ENCODE measurements around the gene FRMD8. TPM values are rescaled to one million over a fixed set of nuclear protein-coding genes. Genes with fewer than 3 reads are reported as not detected.
A peak's percentile ranks its signal among the peaks of the same experiment; 100 is the strongest.

FRMD8 gene
- total and polyA plus RNA-seq, 4 donors: 2.8 to 22.8 (median 15.0) TPM

DNA sequence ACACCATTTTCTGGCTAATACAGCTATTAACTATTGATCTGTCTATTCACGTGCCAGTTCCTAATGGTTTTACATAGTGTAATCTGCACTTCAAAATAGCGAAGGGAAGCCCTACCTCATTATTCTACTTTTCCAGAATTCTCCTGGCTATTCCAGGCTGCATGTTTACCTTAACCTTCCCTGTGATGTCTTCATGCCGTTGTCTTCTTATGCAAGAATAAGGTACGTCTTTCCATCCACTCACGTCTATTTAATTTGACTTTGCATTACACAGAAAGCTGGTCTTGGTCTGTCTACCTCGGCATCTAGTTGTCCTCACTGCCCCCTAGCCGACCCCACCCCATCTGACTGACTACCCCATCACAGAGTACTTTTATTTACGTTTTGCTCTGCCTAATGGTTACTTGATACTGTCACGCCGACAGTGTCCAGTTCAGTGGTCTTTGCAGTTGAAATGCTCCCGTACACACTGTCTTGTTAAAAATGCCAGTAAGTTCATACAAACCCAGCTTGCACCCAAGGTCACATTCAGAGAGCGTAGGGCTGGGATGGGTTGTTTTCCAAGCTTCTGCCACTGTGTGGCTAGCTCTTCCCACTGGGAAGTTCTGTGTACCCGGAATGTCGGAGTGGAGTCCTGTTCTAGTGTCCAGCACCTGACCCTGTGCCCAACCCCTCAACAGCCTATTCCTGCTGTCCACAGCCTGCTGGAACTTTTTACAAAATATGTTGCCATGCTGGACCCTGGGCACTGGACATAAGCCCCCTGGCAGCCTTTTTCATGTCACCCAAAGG, 51.2 kb downstream of the FRMD8 start:
- Histone ChIP-seq H3K27ac (ENCODE audit: low read depth in 1 of 2, low read length in 2 of 2) (peak overlapping the region; percentile 73 to 75), H3K4me1 (ENCODE audit: control insufficient read depth in 4 of 4, insufficient read depth in 4 of 4, low read length in 3 of 4) (peaks cover 0 to 40% (median 18%) of the 10 kb centered on the region in 4 donors), H3K27me3 (ENCODE audit: control insufficient read depth in 4 of 4, insufficient read depth in 4 of 4, low read length in 3 of 4) (no peaks in the 10 kb centered on the region), H3K9me3 (ENCODE audit: control insufficient read depth in 4 of 4, low read length in 3 of 4) (no peaks in the 10 kb centered on the region), H3K36me3 (ENCODE audit: control insufficient read depth in 4 of 4, insufficient read depth in 3 of 4, low read depth in 1 of 4, low read length in 3 of 4) (peaks cover 3 to 29% (median 12%) of the 10 kb centered on the region in 4 donors), H3K4me3 (ENCODE audit: low read depth in 1 of 3, low read length in 3 of 3) (no peak overlapping the region), H3K9ac (ENCODE audit: low read depth in 1 of 2, low read length in 2 of 2) (no peak overlapping the region)
- DNase-seq (ENCODE audit: low spot score): peak; percentile 32
- TF ChIP-seq, protein P1, sequence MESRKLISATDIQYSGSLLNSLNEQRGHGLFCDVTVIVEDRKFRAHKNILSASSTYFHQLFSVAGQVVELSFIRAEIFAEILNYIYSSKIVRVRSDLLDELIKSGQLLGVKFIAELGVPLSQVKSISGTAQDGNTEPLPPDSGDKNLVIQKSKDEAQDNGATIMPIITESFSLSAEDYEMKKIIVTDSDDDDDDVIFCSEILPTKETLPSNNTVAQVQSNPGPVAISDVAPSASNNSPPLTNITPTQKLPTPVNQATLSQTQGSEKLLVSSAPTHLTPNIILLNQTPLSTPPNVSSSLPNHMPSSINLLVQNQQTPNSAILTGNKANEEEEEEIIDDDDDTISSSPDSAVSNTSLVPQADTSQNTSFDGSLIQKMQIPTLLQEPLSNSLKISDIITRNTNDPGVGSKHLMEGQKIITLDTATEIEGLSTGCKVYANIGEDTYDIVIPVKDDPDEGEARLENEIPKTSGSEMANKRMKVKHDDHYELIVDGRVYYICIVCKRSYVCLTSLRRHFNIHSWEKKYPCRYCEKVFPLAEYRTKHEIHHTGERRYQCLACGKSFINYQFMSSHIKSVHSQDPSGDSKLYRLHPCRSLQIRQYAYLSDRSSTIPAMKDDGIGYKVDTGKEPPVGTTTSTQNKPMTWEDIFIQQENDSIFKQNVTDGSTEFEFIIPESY (IDR thresholded peaks at IDR 0.05): no peak
- no peak for TF ChIP-seq HNF4G (IDR thresholded peaks at IDR 0.05)
- peak; percentile 28 for TF ChIP-seq SP1 (IDR thresholded peaks at IDR 0.05)
- no peak for TF ChIP-seq HNF4A (conservative IDR thresholded peaks at IDR 0.05)
- TF ChIP-seq, protein P2, sequence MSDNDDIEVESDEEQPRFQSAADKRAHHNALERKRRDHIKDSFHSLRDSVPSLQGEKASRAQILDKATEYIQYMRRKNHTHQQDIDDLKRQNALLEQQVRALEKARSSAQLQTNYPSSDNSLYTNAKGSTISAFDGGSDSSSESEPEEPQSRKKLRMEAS (IDR thresholded peaks at IDR 0.05): peak; percentile 8
- TF ChIP-seq FOXA2 (IDR thresholded peaks at IDR 0.05): peak; percentile 55
- no peak for TF ChIP-seq JUND (IDR thresholded peaks at IDR 0.05)
- TF ChIP-seq, protein P3, sequence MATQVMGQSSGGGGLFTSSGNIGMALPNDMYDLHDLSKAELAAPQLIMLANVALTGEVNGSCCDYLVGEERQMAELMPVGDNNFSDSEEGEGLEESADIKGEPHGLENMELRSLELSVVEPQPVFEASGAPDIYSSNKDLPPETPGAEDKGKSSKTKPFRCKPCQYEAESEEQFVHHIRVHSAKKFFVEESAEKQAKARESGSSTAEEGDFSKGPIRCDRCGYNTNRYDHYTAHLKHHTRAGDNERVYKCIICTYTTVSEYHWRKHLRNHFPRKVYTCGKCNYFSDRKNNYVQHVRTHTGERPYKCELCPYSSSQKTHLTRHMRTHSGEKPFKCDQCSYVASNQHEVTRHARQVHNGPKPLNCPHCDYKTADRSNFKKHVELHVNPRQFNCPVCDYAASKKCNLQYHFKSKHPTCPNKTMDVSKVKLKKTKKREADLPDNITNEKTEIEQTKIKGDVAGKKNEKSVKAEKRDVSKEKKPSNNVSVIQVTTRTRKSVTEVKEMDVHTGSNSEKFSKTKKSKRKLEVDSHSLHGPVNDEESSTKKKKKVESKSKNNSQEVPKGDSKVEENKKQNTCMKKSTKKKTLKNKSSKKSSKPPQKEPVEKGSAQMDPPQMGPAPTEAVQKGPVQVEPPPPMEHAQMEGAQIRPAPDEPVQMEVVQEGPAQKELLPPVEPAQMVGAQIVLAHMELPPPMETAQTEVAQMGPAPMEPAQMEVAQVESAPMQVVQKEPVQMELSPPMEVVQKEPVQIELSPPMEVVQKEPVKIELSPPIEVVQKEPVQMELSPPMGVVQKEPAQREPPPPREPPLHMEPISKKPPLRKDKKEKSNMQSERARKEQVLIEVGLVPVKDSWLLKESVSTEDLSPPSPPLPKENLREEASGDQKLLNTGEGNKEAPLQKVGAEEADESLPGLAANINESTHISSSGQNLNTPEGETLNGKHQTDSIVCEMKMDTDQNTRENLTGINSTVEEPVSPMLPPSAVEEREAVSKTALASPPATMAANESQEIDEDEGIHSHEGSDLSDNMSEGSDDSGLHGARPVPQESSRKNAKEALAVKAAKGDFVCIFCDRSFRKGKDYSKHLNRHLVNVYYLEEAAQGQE (IDR thresholded peaks at IDR 0.05): peak; percentile 18
- TF ChIP-seq RXRA (IDR thresholded peaks at IDR 0.05): peak; percentile 48 to 53
- TF ChIP-seq EGR1 (IDR thresholded peaks at IDR 0.05; ENCODE audit: low read depth in 2 of 2): peak in 1 of 2 donors; percentile 5
- WGBS: 39% methylated on average over 14 of the region's 14 CpGs

DNA sequence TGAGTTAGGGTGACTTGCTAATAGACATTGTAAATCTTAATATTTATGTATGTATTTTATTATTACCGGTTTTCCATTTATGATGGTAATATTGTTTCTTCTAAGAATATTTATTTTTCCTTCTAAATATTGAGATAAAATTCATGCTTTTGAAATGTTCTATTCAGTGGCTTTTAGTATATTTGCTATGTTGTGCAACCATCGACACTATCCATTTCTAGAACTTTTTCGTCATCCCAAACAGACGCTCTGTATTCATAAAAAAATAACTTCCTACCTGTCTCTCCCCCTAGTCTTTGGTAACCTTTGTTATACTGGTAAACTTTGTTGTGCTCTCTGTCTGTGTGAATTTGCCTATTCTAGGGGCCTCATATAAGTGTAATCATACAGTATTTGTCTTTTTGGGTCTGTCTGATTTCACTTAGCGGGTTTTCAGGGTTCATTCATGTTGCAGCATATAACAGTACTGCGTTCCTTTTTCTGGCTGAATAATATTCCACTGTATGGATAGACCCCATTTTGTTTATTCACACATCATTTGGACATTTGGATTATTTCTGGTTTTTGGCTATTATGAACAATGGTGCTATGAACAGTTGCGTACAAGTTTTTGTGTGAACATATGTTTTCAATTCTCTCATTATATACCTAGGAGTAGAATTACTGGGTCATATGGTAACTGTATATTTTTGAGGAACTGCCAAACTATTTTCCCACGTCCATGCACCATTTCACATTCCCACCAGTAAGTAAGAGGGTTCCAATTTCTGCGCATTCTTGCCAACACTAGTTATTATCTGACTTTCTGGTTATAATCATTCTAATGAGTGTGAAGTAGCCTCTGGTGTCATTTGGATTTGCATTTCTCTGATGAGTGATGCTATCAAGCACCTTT, 52.1 kb downstream of the FRMD8 start:
- Histone ChIP-seq H3K9me3 (ENCODE audit: control insufficient read depth in 4 of 4, low read length in 3 of 4) (no peaks in the 10 kb centered on the region), H3K27ac (ENCODE audit: low read depth in 1 of 2, low read length in 2 of 2) (peak overlapping the region; percentile 52 to 73), H3K27me3 (ENCODE audit: control insufficient read depth in 4 of 4, insufficient read depth in 4 of 4, low read length in 3 of 4) (no peaks in the 10 kb centered on the region), H3K9ac (ENCODE audit: low read depth in 1 of 2, low read length in 2 of 2) (no peak overlapping the region), H3K4me3 (ENCODE audit: low read depth in 1 of 3, low read length in 3 of 3) (no peak overlapping the region), H3K4me1 (ENCODE audit: control insufficient read depth in 4 of 4, insufficient read depth in 4 of 4, low read length in 3 of 4) (peaks cover 0 to 34% (median 16%) of the 10 kb centered on the region in 4 donors), H3K36me3 (ENCODE audit: control insufficient read depth in 4 of 4, insufficient read depth in 3 of 4, low read depth in 1 of 4, low read length in 3 of 4) (peaks cover 3 to 27% (median 12%) of the 10 kb centered on the region in 4 donors)
- TF ChIP-seq RXRA (IDR thresholded peaks at IDR 0.05) (no peak), GABPA (IDR thresholded peaks at IDR 0.05 in 1 of 2, conservative IDR thresholded peaks at IDR 0.05 in 1 of 2) (no peak), FOXA1 (IDR thresholded peaks at IDR 0.05) (no peak), YY1 (IDR thresholded peaks at IDR 0.05) (peak; percentile 38), JUND (IDR thresholded peaks at IDR 0.05) (no peak), NR2F2 (IDR thresholded peaks at IDR 0.05) (no peak), TAF1 (conservative IDR thresholded peaks at IDR 0.05) (no peak), FOXA2 (IDR thresholded peaks at IDR 0.05) (no peak), HNF4A (conservative IDR thresholded peaks at IDR 0.05) (peak in 1 of 2 donors; percentile 4), HNF4G (IDR thresholded peaks at IDR 0.05) (no peak), SP1 (IDR thresholded peaks at IDR 0.05) (peak; percentile 9), EGR1 (IDR thresholded peaks at IDR 0.05; ENCODE audit: low read depth in 2 of 2) (no peak)
- TF ChIP-seq, protein P4, sequence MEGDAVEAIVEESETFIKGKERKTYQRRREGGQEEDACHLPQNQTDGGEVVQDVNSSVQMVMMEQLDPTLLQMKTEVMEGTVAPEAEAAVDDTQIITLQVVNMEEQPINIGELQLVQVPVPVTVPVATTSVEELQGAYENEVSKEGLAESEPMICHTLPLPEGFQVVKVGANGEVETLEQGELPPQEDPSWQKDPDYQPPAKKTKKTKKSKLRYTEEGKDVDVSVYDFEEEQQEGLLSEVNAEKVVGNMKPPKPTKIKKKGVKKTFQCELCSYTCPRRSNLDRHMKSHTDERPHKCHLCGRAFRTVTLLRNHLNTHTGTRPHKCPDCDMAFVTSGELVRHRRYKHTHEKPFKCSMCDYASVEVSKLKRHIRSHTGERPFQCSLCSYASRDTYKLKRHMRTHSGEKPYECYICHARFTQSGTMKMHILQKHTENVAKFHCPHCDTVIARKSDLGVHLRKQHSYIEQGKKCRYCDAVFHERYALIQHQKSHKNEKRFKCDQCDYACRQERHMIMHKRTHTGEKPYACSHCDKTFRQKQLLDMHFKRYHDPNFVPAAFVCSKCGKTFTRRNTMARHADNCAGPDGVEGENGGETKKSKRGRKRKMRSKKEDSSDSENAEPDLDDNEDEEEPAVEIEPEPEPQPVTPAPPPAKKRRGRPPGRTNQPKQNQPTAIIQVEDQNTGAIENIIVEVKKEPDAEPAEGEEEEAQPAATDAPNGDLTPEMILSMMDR (IDR thresholded peaks at IDR 0.05; ENCODE audit: low read depth, low read length, missing input control): no peak
- TF ChIP-seq, protein P3 (IDR thresholded peaks at IDR 0.05): peak; percentile 1
- TF ChIP-seq, protein P5, sequence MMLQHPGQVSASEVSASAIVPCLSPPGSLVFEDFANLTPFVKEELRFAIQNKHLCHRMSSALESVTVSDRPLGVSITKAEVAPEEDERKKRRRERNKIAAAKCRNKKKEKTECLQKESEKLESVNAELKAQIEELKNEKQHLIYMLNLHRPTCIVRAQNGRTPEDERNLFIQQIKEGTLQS (IDR thresholded peaks at IDR 0.05): no peak
- 59% methylated on average over 9 of the region's 9 CpGs for WGBS
- DNase-seq (ENCODE audit: low spot score): no peak
